8988T (cell line): Measurements from ENCODE around the gene CETP.

Experiments
- DNase-seq: peaks from one replicate; pipeline ENCODE4 v3.0.0; 2011

CETP gene, protein sequence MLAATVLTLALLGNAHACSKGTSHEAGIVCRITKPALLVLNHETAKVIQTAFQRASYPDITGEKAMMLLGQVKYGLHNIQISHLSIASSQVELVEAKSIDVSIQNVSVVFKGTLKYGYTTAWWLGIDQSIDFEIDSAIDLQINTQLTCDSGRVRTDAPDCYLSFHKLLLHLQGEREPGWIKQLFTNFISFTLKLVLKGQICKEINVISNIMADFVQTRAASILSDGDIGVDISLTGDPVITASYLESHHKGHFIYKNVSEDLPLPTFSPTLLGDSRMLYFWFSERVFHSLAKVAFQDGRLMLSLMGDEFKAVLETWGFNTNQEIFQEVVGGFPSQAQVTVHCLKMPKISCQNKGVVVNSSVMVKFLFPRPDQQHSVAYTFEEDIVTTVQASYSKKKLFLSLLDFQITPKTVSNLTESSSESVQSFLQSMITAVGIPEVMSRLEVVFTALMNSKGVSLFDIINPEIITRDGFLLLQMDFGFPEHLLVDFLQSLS

DNA sequence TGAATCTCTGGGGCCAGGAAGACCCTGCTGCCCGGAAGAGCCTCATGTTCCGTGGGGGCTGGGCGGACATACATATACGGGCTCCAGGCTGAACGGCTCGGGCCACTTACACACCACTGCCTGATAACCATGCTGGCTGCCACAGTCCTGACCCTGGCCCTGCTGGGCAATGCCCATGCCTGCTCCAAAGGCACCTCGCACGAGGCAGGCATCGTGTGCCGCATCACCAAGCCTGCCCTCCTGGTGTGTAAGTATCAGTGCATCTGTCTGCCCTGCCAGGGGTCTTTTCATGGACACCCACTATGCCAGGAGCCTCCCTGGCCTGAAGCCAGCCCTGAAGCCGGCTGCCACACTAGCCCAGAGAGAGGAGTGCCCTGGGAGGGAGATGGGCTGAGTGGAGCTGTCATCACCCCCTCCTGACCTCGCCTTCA, at the start of gene CETP:
Gene CETP (plus strand): TSS at position 100 of the 431 bp plus-strand sequence. CDS start 30 bp downstream, at position 130.
- no peak for DNase-seq

DNA sequence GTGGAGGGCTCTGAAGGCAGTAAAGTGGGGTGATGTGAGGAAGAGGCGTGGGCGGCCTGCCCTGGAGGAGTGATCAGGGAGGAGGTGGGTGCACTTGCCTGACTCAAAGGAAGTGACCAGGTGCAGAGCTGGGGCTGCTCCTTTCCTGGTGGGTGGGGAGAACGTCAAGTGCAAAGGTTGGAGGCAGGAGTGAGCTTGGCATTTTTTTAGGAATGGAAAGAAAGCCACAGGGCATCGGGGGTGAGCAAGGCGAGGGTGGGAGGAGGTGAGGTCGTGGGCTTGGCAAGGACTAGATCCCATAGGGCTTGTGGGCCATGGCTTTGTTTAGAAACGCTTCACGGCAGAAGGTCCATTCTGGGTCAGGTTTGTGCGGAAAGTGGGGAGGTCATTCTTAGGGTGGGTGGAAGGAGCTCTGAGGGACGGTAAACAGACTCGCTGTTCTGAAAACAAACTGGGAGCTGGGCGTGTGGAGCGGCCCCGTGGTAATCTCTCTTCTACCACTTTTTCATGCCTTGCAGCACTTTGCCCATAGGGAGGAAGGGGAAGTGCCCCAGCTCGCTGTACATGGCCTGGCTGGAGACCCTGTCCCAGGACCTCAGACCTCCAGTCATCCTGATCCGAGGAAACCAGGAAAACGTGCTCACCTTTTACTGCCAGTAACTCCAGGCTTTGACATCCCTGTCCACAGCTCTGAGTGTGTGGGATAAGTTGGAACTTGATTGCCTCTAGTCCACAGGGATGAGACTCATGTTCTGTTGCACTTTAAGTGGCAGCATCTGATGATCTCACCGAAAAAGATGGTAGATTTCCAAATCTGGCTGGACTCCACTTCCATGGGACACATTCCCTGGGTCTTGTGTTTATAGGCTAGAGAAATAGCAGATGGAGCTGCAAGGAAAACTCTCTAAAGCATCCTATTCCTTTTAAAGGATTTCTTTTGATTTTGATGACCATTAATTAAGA, 48.7 kb upstream of the CETP start:
- DNase-seq: no peak

DNA sequence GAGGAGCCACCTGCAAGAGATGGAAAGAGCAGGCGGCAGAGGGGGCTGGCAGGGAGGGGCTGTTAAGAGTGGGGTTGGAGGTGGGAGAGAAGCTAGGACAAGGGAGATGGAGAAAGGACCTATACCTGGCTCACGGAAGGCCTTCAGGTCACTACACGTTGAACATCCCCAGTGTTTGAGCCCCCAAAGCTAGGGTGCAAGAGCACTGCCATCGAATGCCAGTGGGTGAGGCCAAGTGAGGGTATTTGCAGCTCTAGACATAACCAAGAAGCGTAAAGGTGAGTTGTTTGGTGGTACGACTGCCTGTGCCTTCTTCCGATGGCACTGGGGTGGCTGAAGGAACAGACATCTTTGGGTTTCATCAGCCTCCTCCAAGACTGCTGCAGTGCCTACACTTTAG, 46.9 kb upstream of the CETP start:
- no peak for DNase-seq

GRCh38 chr16:56915336-56916119, 46.2 kb upstream of the CETP start:
- DNase-seq: no peak

DNA sequence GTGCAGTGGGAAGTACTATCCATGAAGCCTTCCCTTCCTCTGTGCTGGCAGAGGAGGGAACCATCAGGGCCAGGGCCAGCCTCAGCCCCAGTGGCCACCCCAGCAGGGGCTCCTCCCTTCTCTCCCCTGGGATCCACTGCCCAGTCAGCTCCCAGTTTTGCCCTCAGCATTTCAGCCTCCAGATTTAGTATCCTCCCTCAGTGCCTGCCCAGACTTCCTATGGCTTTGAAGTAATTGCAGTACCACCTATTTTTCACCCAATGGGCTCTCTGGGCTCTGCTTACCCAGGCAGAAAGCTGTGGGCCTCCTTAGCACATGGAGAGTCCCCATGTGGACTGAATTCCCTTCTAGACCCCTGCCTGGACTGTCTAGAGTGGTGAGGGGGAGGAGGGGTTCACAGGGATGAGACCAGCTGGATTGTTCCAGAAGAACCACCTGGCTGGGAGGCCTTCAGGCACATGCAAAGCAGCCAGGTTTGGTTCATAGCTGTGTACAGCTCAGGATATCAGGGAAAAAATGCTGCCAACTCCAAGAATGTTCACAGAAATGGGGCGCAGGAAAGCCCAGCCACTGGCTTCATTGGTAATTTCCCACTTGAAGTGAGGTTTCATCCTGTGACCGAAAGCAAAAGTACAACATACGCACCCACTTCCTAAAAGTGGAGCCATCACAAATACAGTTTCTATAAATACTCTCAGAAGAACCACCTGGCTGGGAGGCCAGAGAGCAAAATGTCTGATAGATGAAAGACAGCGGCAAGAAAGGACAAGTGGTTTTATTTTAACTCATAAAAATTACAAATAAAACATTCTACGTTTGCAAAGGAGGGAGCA, 45.0 kb upstream of the CETP start:
- no peak for DNase-seq

GRCh38 chr16:56918467-56919012, 43.2 kb upstream of the CETP start:
- DNase-seq: no peak

- no peak for DNase-seq
These were observed 42.5 kb upstream of the CETP start for GRCh38 chr16:56919099-56919800.

DNA sequence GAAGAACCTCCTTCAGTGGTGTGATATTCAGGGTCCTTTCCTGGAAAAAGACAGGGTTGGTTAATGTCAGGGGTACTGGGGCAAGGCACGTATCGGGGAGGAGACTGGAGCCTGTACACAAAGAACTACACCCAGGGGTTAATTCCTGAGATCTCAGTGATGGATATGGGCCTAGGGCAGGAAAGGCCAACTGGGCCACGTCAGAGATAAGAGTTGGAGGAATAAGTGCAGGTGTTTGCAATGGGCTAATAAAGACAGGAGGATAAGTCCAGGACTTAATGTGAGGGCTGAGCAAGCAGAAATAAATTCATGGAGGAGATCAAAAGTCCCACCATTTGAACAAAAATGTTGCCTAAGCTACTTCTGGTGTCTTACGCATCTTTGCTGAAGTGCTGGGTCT, 40.2 kb upstream of the CETP start:
- no peak for DNase-seq

DNA sequence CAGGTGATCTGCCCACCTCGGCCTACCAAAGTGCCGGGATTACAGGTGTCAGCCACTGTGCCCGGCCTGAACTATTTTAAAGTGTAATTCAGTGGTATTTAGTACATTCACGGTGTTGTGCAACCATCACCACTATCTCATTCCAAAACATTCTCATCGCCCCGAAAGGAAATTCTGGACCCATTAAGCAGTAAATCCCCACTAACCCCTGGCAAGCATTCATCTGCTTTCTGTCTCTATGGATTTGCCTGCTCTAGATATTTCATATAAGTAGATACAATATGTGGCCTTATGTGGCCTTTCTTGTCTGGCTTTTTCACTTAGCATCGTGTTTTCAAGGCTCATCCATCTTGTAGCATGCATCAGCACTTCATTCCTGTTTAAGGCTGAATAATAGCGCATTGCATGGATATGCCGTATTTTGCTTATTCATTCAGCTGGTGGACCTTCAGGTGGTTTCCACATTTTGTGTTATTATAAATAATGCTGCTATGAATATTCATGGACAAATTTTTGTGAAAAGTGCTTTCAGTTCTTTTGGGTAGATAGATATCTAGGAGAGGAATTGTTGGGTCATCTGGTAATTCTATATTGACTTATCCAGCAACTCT, 38.2 kb upstream of the CETP start:
- DNase-seq: no peak

- DNase-seq: no peak
These were observed 34.3 kb upstream of the CETP start for GRCh38 chr16:56927471-56927870.

DNA sequence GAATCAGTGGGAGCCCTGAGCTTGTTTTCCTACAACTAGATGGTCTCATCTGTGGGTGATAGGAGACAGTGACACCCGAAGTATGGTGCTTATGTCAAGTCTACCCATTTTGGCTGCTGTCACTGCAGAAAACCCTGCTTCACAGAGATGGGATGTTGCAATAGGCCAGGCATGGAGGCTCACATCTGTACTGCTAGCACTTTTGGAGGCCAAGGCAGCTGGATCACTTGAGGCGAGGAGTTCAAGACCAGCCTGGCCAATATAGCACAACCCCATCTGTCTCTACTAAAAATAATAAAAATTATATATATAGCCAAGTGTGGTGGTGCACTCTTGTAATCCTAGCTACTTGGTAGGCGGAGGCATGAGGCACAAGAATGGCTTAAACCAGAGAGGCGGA, 32.1 kb upstream of the CETP start:
- no peak for DNase-seq

DNA sequence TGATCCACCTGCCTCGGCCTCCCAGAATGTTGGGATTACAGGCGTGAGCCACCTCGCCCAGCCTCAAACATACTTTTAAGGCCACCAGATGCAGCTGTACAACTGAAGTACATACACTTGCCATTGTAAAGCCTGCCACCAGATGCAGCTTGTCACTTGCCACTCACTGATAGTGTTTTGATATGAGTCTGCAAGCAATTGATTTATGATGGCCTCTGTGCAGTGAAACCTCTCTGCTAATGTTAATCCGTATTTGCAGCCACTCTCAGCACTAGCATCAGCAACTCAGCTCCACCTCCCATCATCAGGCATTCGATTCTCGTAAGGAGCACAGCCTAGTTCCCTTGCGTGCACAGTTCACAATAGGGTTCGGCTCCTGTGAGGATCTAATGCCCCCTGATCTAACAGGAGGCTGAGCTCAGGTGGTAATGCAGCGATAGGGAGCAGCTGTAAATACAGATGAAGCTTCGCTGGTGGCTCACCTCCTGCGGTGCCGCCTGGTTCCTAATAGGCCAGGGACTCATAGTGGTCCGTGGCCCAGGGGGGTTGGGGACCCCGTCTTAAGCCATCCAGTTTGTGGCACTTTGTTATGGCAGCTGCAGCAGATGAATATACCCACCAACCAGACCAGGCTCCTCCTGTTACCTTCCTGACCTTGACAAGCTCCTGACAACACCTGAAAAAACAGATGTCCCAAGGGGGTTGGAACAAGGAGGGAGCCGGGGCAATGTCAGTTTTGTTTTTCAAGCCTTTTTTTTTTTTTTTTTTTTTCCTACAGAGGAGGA, 31.1 kb upstream of the CETP start:
- no peak for DNase-seq

DNA sequence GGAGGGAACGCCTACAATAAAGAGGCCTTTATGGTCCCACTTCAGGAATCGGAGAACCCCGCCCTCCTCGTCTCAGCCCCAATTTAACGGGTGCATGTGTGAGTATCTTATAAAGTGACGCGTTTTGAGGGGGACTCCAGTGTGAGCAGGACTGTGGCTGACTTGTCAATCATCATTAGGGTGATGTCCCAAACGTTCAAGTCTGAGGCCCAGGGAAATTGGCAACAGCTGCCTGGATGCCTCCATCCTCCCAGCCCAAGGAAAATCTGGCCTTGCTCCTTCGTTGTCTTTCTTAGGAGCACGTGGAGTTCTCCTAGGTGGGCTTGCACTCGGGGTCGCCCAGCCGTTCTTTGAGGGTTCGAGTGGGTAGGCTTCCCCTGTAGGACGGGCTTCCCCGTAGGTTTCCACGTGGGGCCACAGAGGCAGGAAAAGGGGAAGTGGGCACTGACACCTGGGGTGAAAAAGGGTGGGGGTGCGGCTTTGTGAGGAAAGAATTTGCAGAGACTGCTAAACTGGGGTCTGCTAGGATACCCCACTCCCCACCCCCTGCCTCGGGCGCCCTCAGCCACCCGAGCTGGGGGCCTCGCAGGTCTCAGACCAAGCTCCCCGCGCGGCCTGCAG, 30.4 kb upstream of the CETP start:
- no peak for DNase-seq

DNA sequence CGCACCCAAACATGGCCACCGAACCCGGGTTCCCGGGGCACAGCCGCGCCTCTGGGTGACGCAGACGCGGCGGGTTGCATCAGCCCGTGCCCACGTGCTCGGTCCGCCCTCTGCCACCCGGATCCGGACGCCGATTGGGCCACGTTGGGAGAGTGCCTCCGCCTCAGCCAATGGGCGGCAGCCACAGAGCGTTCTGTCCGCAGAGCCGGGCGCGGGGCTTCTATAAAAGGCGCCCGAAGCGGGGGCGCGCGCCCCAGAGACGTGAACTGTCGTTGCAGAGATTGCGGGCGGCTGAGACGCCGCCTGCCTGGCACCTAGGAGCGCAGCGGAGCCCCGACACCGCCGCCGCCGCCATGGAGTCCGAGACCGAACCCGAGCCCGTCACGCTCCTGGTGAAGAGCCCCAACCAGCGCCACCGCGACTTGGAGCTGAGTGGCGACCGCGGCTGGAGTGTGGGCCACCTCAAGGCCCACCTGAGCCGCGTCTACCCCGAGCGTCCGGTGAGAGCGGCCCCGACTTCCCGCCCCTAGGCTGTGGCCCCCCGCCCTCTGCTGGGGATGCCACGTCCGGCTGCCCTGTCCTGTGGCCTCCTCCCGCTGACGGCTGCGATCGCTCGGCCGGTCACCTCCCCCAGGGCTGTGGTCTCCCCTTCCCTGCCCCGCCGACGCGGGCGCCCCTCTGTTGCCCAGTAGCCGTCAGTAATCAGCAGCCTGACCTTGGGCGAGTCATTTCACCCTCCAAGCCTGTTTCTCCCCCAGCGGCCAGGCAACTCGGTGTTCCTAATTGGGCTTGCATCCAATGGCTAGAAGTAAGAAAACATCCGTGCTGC, 29.6 kb upstream of the CETP start, which contains the start of gene HERPUD1:
Gene HERPUD1 (plus strand): TSS at position 251 of the 829 bp plus-strand sequence. CDS start 103 bp downstream, at position 354.
- DNase-seq: peak; percentile 99

GRCh38 chr16:56932721-56933619, 28.8 kb upstream of the CETP start:
- DNase-seq: no peak

DNA sequence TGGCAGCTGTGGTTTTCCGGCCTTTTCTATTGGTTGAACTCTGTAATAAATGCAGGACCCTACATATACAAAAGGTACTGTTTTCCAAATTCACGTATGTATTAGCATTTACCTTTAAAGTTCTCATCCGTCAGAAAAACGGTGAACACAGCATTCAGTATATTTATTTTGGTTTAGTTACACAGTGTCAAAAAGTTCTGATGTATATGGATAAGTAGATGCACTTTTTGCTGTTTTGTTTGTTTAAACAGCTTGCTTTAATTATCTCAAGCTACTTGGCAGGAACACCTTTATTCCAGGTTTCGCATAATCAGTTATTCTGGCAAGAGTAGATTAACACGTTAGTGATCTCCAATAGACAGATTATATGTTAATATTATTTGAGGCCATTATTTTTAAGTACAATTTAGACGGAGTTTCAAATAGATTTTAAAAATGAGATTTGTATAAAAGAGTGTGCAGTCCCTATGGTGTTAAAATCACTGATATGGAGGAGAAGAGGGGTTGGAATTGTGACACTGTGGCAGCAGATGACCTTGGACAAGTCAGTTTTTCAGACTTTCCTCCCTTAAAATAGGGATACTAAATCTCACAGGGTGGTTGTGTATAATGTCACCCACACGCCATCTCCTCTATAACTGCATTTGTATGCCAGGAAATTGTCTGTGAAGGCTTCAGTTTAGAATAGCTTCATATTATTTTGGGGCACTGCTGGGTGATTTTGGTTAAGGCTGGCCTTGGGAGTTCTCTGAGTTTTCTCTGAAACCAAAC, 27.7 kb upstream of the CETP start:
- no peak for DNase-seq
